NCI-H1417 treated with DMSO at 0.1 percent for 48 hours (cell line): ENCODE data around the gene C2.
"Not testable (repeated sequence)": the region's sequence is repeated elsewhere in the genome, so short reads cannot be mapped to it uniquely, and the experiment has no call there.

Source experiments
- DNase-seq: peaks from one replicate; lab custom pipeline; 2025; lab: John Stamatoyannopoulos, UW

C2 gene

DNA sequence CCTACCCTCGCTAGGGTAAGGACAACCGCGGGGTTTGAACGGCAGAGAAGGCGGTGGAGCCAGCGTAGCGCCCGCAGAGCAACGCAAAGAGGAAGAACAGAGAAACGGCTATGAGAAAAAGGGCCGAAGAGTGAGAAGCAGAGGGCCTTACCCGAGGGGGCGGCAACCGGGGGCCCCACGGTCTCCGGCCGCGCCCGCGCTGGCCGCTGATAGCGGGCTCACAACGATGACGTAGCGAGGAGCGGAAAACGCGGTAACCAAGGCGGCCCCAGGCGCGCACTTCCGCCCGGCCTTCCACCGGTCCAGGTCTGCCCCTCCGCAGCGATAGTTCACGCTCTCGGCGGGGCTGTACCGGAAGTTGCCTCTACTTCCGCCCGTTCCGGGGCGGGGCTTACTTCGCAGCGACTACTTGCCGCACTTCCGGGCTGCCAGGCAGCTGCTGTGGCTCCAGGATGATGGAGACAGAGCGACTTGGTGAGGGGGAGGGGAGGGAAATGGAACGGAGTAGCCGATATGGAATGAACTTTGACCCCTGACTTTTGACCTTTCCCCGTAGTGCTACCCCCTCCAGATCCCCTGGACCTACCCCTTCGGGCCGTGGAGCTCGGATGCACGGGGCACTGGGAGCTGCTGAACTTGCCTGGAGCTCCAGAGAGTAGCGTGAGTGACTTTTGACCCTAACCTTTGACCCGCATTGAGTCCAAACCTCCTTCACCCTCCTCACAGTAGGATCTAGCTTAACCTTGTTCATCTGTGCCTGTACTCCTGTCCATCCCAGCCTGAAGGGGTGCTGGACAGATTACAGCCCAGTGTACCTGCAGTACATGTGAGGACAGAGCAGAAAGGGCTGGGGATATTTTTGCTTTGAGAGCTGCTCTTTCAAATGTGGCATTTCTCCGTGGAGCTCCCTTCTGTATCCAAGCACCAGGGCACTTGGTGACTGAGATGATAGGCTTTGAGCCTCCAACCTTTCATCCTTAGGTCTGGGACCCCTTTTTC lies 31.5 kb downstream of the C2 start, which contains the start of the genes NELFE and SKIC2:
NELFE (minus strand) TSS at position 231 of the 999 bp plus-strand sequence. CDS start 525 bp downstream, outside the sequence.
SKIC2 (plus strand) TSS at position 435 of the 999 bp plus-strand sequence; CDS start at position 453, 18 bp downstream.
- DNase-seq, result peak; percentile 81

- DNase-seq, result no peak
These were observed 34.1 kb downstream of the C2 start for GRCh38 chr6:31961616-31962015.

DNA sequence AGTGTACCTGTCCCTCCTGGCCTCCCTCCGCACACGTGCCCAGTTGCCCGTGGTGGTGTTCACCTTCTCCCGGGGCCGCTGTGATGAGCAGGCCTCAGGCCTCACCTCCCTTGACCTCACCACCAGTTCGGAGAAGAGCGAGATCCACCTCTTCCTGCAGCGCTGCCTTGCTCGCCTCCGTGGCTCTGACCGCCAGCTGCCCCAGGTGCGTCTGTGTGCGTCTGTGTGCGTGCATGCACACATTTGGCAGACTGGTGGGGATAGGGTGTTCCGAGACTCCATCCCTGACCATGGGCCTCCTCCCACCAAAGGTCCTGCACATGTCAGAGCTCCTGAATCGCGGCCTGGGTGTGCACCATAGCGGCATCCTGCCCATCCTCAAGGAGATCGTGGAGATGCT lies 36.4 kb downstream of the C2 start:
- DNase-seq, result no peak

DNA sequence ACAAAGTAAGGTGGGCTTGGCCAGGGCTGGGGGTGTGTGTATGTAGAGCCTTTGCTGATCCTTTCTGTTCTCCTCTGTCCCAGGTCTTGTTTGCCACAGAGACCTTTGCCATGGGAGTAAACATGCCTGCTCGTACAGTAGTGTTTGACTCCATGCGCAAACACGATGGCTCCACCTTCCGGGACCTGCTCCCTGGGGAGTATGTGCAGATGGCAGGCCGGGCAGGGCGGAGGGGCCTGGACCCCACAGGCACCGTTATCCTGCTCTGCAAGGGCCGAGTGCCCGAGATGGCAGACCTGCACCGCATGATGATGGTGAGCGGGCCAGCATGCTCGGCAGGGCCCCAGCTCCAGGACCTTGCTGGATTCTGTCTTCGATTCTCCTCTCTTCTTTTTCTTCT lies 38.2 kb downstream of the C2 start:
- no peak for DNase-seq

DNA sequence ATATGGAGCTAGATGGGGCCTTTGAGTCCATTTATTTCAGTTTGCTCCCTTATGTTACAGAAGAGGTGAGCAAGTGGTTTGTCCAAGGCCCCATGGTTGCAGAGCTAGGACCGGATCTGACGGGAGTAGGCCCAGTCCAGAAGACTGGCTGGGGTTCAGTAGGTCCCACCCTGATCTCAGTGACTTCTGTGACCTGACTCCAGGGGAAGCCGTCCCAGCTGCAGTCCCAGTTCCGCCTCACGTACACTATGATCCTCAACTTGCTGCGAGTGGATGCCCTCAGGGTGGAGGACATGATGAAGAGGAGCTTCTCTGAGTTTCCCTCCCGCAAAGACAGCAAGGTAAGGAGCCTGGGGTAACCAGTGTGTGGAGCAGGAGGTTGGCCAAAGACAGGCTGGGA lies 39.0 kb downstream of the C2 start:
- DNase-seq, result no peak

DNA sequence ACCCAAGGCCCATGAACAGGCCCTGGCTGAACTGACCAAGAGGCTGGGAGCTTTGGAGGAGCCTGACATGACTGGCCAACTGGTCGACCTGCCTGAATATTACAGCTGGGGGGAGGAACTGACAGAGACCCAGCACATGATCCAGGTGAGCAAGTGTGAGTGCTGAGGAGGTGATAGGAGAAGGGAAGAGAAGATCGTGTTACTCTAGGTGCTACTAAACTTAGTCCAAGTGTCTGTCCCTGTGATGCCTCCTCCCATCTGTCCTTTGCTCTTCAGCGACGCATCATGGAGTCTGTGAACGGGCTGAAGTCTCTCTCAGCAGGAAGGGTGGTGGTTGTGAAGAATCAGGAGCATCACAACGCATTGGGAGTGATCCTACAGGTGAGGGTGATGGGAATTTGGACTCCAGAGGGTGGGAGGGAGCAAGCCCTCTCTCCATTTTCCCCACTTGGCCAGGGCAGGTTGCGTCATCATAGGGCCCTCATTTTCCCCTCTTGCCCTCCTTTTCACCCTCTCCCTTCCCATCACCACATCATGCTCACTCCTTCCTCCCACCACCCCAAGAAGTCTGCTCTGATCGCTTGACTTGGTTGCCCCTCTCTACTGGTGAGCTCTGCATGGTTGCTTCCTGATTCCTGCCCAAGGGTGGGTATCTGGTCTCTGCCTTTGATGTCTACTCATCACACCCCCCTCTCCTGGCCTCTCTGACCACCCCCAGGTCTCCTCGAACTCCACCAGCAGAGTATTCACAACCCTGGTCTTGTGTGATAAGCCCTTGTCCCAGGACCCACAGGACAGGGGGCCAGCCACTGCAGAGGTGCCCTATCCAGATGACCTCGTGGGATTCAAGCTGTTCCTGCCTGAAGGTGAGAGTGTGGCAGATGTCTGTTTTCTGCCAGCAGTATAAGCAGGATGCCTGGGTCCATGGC lies 39.7 kb downstream of the C2 start:
- no peak for DNase-seq

DNA sequence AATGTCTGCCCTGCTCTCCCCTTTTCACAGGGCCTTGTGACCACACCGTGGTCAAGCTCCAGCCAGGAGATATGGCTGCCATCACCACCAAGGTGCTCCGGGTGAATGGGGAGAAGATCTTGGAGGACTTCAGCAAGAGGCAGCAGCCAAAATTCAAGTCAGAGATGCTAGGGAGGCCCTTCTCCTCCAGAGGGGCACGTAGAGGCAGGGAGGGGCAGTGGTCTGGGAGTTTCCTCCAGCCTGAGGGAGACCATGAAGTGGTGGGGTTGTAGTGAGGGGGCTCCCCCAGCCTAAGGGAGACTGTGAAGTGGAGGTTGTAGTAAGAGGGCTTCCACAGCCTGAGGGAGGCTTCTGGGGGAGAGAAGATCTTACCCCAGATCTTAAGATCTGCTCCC lies 40.4 kb downstream of the C2 start:
- no peak for DNase-seq

GRCh38 chr6:31968326-31968725 lies 40.8 kb downstream of the C2 start:
- DNase-seq, result no peak

GRCh38 chr6:31968791-31969711 lies 41.5 kb downstream of the C2 start:
- DNase-seq, result no peak

DNA sequence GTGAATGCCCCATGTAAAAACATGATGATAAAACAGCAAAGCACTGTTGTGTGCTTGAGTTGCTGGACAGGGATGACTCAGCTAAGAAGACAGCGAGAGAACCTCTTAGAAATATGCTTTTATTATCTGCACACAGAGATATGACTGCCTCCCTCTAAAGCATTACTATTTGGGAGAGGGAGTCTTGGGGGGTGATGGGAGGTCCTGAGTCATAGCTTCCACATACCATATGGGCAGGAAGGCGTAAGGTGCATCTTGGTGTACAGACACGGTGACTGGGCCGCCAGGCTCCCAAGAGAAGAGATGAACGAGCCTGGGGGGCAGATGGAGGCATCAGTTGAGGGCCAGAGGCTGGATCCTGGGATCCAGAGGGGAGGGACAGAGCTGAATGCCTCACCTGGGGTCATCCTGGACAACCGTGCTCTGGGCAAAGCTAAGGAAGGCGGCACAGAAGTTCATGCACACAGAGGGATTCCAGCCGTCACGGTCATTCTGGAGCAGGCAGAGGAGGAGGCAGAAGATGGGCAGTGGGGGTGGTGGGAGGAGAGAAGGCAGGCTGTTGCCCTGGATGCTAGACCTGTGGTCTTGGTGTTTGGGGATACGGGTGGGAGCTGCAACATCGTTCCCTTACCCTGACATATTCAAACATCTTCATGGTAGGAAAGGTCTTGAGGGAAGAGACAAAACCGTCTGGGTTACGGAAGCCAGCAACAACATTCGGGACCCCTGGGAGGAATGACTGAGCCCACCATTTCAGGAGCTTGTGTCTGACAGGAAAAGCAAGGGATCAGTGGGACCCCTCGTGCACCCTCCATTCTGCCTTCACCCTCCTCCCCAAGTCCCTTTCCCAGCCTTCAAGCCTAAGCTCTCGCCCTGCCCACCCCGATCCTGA lies 42.4 kb downstream of the C2 start:
- DNase-seq, result no peak

DNA sequence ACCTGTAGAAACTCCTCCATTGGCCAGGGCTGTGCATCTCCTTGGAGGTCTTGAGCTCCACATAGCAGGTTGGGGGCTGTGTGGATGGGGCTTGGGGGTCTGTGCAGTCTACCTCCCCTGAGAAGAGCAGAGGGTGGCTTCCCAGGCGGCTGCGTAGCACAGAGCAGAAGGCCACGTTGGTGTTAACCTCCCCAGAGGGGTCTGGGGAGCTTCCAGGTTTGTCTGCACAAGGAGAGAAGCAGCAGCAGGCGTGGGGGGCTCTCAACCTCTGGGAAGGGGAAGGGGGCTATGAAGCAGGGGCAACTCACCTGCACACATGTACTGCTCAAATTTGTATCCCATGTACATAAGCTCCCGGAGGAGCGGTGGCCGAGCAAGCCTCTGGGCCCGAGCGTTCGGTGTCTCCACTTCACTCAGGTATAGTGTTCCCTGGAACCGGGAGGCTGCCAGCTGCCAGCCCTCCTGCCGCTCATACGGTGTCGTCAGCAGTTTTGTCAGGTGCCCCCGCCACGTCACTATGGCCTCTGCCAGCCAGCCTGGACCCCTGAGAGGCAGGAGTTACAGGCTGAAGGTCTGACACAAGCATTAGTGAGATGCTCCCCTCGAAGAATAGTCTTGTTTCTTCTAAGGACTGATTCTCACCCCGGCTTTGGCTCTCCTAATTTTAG lies 43.2 kb downstream of the C2 start:
- no peak for DNase-seq

DNA sequence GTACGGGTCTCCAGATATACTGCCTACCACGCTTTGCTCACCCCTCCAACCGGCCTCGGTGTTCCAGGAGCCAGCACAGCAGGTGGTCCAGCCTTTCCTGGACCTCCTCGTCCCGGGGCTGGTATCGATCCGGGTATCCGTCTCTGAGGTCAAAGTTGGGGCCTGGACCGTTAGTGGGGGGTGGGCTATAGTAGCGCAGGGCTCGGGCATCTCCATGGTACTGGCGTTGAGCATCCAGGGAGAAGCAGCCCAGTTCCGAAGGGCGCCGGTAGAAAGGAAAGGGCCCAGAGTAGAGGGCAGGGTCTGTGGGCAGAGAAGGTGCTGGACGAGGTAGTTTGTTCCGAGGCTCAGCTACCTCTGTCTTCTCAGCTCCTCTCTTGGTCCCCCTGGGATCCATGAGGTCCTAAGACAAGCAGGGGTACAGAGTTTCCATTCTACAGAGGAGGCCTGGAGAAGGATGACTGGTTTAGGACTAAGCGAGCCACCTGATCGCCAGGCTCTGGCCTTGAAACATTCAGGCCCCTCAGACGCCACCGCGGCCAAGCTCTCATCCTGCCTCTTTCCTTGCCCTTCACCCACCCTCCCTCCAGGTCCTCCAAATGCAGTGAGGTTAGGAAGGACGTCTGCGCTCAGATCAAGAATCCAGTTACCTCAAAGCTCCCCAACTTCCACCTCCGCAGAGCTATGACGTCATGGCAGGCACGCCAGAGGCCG lies 43.9 kb downstream of the C2 start:
- DNase-seq, result no peak

- DNase-seq, result peak; percentile 73
These were observed 44.6 kb downstream of the C2 start, which contains the start of gene DXO for GRCh38 chr6:31971993-31972708. Gene DXO, minus strand, starts transcription at chr6:31972138. Its CDS starts 463 bp downstream, at chr6:31971675.

- no peak for DNase-seq
These were observed 45.3 kb downstream of the C2 start for GRCh38 chr6:31972709-31973350.

DNA sequence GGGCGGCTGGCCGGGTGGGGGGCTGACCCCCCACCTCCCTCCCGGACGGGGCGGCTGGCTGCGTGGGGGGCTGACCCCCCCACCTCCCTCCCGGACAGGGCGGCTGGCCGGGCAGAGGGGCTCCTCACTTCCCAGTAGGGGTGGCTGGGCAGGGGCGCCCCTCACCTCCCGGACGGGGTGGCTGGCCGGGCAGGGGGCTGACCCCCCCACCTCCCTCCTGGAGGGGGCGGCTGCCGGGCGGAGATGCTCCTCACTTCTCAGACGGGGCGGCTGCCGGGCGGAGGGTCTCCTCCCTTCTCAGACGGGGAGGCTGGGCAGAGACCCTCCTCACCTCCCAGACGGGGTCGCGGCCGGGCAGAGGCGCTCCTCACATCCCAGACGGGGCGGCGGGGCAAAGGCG lies 48.5 kb downstream of the C2 start:
- not testable (repeated sequence) for DNase-seq

GRCh38 chr6:31977816-31978431 lies 50.4 kb downstream of the C2 start:
- DNase-seq, result no peak

- DNase-seq, result no peak
These were observed 51.3 kb downstream of the C2 start for GRCh38 chr6:31978831-31979230.
